ENCODE data around the gene FYN.

DNA sequence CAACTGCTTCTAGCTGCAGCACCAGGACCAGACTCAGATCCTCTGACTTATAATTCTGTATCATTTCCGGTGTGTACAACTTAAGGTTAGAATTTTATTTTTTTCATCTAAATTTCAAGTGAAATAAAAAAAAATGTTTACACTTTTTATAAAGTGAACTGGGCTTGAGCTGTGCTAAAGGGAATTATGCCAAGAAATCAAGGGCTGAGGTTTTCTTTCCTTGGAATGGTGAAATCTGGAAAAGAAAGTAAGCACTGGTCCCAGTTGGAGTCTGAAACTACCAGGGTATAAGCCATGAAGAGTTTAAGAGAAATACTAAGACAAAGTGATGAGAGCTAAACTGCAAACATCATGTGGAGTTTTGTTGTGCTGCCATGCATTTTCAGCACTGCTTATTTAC, 21.7 kb upstream of the FYN start:
- TF ChIP-seq, protein P1, sequence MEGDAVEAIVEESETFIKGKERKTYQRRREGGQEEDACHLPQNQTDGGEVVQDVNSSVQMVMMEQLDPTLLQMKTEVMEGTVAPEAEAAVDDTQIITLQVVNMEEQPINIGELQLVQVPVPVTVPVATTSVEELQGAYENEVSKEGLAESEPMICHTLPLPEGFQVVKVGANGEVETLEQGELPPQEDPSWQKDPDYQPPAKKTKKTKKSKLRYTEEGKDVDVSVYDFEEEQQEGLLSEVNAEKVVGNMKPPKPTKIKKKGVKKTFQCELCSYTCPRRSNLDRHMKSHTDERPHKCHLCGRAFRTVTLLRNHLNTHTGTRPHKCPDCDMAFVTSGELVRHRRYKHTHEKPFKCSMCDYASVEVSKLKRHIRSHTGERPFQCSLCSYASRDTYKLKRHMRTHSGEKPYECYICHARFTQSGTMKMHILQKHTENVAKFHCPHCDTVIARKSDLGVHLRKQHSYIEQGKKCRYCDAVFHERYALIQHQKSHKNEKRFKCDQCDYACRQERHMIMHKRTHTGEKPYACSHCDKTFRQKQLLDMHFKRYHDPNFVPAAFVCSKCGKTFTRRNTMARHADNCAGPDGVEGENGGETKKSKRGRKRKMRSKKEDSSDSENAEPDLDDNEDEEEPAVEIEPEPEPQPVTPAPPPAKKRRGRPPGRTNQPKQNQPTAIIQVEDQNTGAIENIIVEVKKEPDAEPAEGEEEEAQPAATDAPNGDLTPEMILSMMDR (IDR thresholded peaks at IDR 0.05; ENCODE audit: borderline replicate concordance, extremely low read depth, low read length, poor library complexity, severe bottlenecking) = no peak
- TF ChIP-seq EZH2 (IDR thresholded peaks at IDR 0.05; ENCODE audit: borderline replicate concordance, low read depth, low read length, severe bottlenecking) = no peak
